ENCODE measurements around the gene C2orf76. TPM values are rescaled to one million over a fixed set of nuclear protein-coding genes. Genes with fewer than 3 reads are reported as not detected.

Gene C2orf76
- total RNA-seq, 2 experiments from 2014 or later = 15.4 to 17.7 TPM

DNA sequence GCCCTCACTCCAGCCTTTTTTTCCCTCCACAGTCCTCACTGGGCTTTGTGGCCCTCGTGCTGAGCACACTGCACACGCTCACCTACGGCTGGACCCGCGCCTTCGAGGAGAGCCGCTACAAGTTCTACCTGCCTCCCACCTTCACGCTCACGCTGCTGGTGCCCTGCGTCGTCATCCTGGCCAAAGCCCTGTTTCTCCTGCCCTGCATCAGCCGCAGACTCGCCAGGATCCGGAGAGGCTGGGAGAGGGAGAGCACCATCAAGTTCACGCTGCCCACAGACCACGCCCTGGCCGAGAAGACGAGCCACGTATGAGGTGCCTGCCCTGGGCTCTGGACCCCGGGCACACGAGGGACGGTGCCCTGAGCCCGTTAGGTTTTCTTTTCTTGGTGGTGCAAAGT, 103.6 kb downstream of the C2orf76 start:
- no TSS peak for BruUV-seq (replicated peaks)
- no peaks in the 10 kb centered on the region for H3K9me2 ChIP-seq (ENCODE audit: insufficient read depth, low read length)

DNA sequence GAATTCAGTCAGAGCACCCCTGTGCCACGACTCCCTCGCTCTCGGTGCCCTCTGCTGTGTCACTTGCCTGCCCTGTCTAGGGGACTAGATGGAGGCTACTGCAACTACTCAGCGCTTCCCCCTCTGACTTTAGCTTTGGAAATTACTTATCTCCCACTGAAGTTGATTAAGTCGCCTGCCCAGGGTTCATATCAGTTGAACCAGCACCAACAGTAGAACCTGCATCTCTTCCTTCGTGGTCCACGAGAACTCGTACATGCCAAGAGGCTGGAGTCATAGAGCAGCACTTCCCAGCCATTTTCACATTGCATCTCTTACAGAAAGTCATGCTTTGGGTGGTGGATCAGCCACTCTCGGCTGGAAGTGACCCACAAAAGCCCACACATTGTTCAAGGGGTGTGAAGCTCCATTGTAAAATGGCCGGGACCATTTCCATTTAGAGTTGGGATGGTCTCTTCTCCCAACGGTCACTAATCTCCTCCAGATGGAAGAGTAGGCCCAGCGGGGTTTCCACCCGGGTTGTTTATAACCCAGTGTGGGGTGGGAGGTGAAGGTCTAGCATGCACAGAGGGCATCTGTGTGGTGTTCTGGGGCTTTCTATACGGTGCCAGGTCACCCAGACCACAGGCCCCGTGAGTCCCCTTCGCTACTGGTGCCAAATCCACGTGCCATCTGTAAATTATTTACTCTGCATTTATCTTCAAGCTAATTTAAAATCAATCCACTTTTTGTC, 105.0 kb downstream of the C2orf76 start:
- H3K4me2 ChIP-seq (ENCODE audit: low read length) = no peak overlapping the region
- intact Hi-C loops (cut with micrococcal nuclease; ENCODE audit: unreplicated experiment) = no loop called here
- no peaks in the 10 kb centered on the region for H3K9me3 ChIP-seq (ENCODE audit: low read length)
- H3K9me2 ChIP-seq (ENCODE audit: insufficient read depth, low read length) = no peaks in the 10 kb centered on the region
- ChIA-PET CTCF (ENCODE audit: unreplicated experiment) (no interaction called here), POLR2A (no interaction called here)
- no peaks in the 10 kb centered on the region for H3K79me2 ChIP-seq (ENCODE audit: insufficient read depth, low read depth, low read length)
- no peak for DNase-seq (ENCODE audit: low spot score)
- no peak overlapping the region for H3K27ac ChIP-seq (ENCODE audit: low read depth, low read length, poor library complexity, severe bottlenecking)
- no peak overlapping the region for H2AFZ ChIP-seq (ENCODE audit: low read length)
- no peaks in the 10 kb centered on the region for H3K36me3 ChIP-seq (ENCODE audit: insufficient read depth, low read length)
- no peaks in the 10 kb centered on the region for H4K20me1 ChIP-seq (ENCODE audit: insufficient read depth, low read length)
- BruUV-seq (replicated peaks) = no TSS peak
- no peak overlapping the region for H3K4me3 ChIP-seq (ENCODE audit: low read depth, low read length, poor library complexity, severe bottlenecking)
- no peak for TF ChIP-seq EZH2phosphoT487 (IDR thresholded peaks at IDR 0.05; ENCODE audit: borderline replicate concordance, low read depth, low read length)
- H3K4me1 ChIP-seq (ENCODE audit: insufficient read depth, low read length, poor library complexity, severe bottlenecking) = no peaks in the 10 kb centered on the region

More for the DNA sequence above, 103.6 kb downstream of the C2orf76 start:
- no peaks in the 10 kb centered on the region for H3K79me2 ChIP-seq (ENCODE audit: insufficient read depth, low read depth, low read length)
- no peak overlapping the region for H3K4me2 ChIP-seq (ENCODE audit: low read length)
- H2AFZ ChIP-seq (ENCODE audit: low read length) = no peak overlapping the region
- H3K4me1 ChIP-seq (ENCODE audit: insufficient read depth, low read length, poor library complexity, severe bottlenecking) = no peaks in the 10 kb centered on the region
- H4K20me1 ChIP-seq (ENCODE audit: insufficient read depth, low read length) = no peaks in the 10 kb centered on the region
- TF ChIP-seq, protein P1, sequence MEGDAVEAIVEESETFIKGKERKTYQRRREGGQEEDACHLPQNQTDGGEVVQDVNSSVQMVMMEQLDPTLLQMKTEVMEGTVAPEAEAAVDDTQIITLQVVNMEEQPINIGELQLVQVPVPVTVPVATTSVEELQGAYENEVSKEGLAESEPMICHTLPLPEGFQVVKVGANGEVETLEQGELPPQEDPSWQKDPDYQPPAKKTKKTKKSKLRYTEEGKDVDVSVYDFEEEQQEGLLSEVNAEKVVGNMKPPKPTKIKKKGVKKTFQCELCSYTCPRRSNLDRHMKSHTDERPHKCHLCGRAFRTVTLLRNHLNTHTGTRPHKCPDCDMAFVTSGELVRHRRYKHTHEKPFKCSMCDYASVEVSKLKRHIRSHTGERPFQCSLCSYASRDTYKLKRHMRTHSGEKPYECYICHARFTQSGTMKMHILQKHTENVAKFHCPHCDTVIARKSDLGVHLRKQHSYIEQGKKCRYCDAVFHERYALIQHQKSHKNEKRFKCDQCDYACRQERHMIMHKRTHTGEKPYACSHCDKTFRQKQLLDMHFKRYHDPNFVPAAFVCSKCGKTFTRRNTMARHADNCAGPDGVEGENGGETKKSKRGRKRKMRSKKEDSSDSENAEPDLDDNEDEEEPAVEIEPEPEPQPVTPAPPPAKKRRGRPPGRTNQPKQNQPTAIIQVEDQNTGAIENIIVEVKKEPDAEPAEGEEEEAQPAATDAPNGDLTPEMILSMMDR (conservative IDR thresholded peaks at IDR 0.05; ENCODE audit: low read length) = no peak
- TF ChIP-seq EZH2phosphoT487 (IDR thresholded peaks at IDR 0.05; ENCODE audit: borderline replicate concordance, low read depth, low read length) = no peak
- POLR2A ChIA-PET = no interaction called here
- CTCF ChIA-PET (ENCODE audit: unreplicated experiment) = no interaction called here
- H3K9me3 ChIP-seq (ENCODE audit: low read length) = no peaks in the 10 kb centered on the region
- no peak overlapping the region for H3K27ac ChIP-seq (ENCODE audit: low read depth, low read length, poor library complexity, severe bottlenecking)
- intact Hi-C loops (cut with micrococcal nuclease; ENCODE audit: unreplicated experiment) = no loop called here
- no peaks in the 10 kb centered on the region for H3K36me3 ChIP-seq (ENCODE audit: insufficient read depth, low read length)
- no peak for DNase-seq (ENCODE audit: low spot score)
- no peak overlapping the region for H3K4me3 ChIP-seq (ENCODE audit: low read depth, low read length, poor library complexity, severe bottlenecking)

DNA sequence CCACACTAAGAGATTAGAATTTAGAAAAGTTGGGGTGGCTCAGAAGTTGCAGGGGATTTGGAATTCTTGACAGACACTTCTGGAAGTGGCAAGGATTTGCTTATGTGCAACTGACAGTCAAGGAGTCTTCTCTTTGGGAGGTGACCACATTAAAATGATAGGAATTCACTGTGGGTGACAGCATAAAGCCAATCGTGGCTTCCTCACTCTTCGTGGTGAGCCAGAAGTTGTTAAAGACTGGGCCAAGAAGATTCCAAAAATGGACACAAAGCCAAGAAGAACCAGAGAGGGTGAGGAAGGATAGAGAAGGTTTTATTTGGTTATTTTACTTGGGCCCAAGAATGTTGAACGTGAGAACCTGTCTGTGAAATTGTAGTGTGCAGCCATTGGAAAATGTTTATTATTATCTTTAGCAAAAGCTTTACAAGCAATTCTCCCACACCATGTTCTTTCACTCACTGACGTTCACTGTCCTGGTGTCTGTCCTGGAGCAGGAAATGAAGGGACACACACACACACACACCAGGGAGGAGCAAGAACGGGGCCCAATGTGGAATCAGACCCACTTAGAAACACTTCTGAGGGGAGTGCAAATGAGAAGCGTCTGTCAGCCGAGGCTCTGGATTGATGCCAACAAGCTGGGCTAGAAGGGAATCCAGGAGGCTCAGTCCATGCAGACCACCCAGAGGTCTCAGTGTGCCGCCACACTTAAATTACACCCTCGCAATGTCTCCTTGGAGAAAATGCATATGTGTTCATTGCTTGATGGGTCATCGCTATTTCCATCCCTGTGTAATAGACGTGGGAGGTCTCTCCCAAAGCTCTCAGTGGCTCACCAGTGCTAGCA, 105.8 kb downstream of the C2orf76 start:
- Histone ChIP-seq H3K9me2 (ENCODE audit: insufficient read depth, low read length) (no peaks in the 10 kb centered on the region), H4K20me1 (ENCODE audit: insufficient read depth, low read length) (no peaks in the 10 kb centered on the region), H2AFZ (ENCODE audit: low read length) (no peak overlapping the region), H3K9me3 (ENCODE audit: low read length) (no peaks in the 10 kb centered on the region), H3K27ac (ENCODE audit: low read depth, low read length, poor library complexity, severe bottlenecking) (no peak overlapping the region), H3K79me2 (ENCODE audit: insufficient read depth, low read depth, low read length) (no peaks in the 10 kb centered on the region), H3K4me1 (ENCODE audit: insufficient read depth, low read length, poor library complexity, severe bottlenecking) (no peaks in the 10 kb centered on the region), H3K4me3 (ENCODE audit: low read depth, low read length, poor library complexity, severe bottlenecking) (no peak overlapping the region), H3K4me2 (ENCODE audit: low read length) (no peak overlapping the region), H3K36me3 (ENCODE audit: insufficient read depth, low read length) (no peaks in the 10 kb centered on the region)
- intact Hi-C loops (cut with micrococcal nuclease; ENCODE audit: unreplicated experiment) = no loop called here
- no TSS peak for BruUV-seq (replicated peaks)
- no peak for DNase-seq (ENCODE audit: low spot score)
- ChIA-PET CTCF (ENCODE audit: unreplicated experiment) (no interaction called here), POLR2A (no interaction called here)
- TF ChIP-seq, protein P1 (conservative IDR thresholded peaks at IDR 0.05; ENCODE audit: low read length) = no peak
- no peak for TF ChIP-seq EZH2phosphoT487 (IDR thresholded peaks at IDR 0.05; ENCODE audit: borderline replicate concordance, low read depth, low read length)
